GM06990 (cell line): Measurements from ENCODE around the gene TTC27.

Experiments
- DNase-seq: peaks from one replicate; pipeline ENCODE4 v3.0.0-alpha.2; 2011; ENCODE audit not compliant: insufficient read length; ENCODE audit errors: extremely low read depth
- H3K27me3 ChIP-seq: replicated peaks from 2 replicates; pipeline ENCODE4 v1.6.0; 2011; ENCODE audit warnings: low read length; ENCODE audit not compliant: control insufficient read depth, insufficient read depth
- H3K36me3 ChIP-seq: 2 replicates; pipeline ENCODE4 v1.5.1; 2011; ENCODE audit warnings: low read length; ENCODE audit not compliant: control insufficient read depth, insufficient read depth
- H3K4me3 ChIP-seq: replicated peaks from 2 replicates; pipeline ENCODE4 v1.5.1; 2011; ENCODE audit warnings: low read depth, mild to moderate bottlenecking, control low read depth, low read length
- CTCF ChIP-seq: IDR thresholded peaks from 2 replicates; pipeline ENCODE4 v1.5.1; 2011; ENCODE audit warnings: low read length, control low read depth, mild to moderate bottlenecking, inconsistent platforms; ENCODE audit not compliant: insufficient read depth, poor library complexity, severe bottlenecking

The TTC27 gene

GRCh38 chr2:32739664-32740063 lies 111.8 kb downstream of the TTC27 start:
- DNase-seq: no peak
- no peak overlapping the region for H3K4me3 ChIP-seq
- H3K36me3 ChIP-seq: no peaks in the 10 kb centered on the region
- H3K27me3 ChIP-seq: no peaks in the 10 kb centered on the region
- no peak for TF ChIP-seq CTCF

- Histone ChIP-seq H3K4me3 (no peak overlapping the region), H3K36me3 (no peaks in the 10 kb centered on the region), H3K27me3 (no peaks in the 10 kb centered on the region)
- TF ChIP-seq CTCF: no peak
- no peak for DNase-seq
Measured at GRCh38 chr2:32741575-32741974, 113.7 kb downstream of the TTC27 start.

- no peak for DNase-seq
- Histone ChIP-seq H3K4me3 (no peak overlapping the region), H3K27me3 (no peaks in the 10 kb centered on the region), H3K36me3 (no peaks in the 10 kb centered on the region)
- TF ChIP-seq CTCF: no peak
Measured at GRCh38 chr2:32742376-32742775, 114.5 kb downstream of the TTC27 start.

- no peaks in the 10 kb centered on the region for H3K27me3 ChIP-seq
Measured at GRCh38 chr2:32743480-32744236, 115.8 kb downstream of the TTC27 start.

GRCh38 chr2:32745191-32745590 lies 117.3 kb downstream of the TTC27 start:
- no peaks in the 10 kb centered on the region for H3K27me3 ChIP-seq
- no peak overlapping the region for H3K4me3 ChIP-seq
- TF ChIP-seq CTCF: no peak
- DNase-seq: no peak
- no peaks in the 10 kb centered on the region for H3K36me3 ChIP-seq

More at GRCh38 chr2:32743480-32744236, 115.8 kb downstream of the TTC27 start:
- H3K4me3 ChIP-seq: no peak overlapping the region
- no peaks in the 10 kb centered on the region for H3K36me3 ChIP-seq
- no peak for TF ChIP-seq CTCF
- peak; percentile 29 for DNase-seq
